Stimulated activated CD8-positive, alpha-beta memory T cell treated with anti-CD3 and anti-CD28 coated beads, Interleukin-12 subunit alpha, Interleukin-12 subunit beta, amount 100 ng/mL, for 1 hour (primary cell): ENCODE data around the gene LTO1.
A peak's percentile ranks its signal among the peaks of the same experiment; 100 is the strongest.

Source experiments
- DNase-seq: peaks from one replicate; pipeline ENCODE4 v3.0.0-alpha.2; 2020; ENCODE audit warnings: low read depth

The LTO1 gene

DNA sequence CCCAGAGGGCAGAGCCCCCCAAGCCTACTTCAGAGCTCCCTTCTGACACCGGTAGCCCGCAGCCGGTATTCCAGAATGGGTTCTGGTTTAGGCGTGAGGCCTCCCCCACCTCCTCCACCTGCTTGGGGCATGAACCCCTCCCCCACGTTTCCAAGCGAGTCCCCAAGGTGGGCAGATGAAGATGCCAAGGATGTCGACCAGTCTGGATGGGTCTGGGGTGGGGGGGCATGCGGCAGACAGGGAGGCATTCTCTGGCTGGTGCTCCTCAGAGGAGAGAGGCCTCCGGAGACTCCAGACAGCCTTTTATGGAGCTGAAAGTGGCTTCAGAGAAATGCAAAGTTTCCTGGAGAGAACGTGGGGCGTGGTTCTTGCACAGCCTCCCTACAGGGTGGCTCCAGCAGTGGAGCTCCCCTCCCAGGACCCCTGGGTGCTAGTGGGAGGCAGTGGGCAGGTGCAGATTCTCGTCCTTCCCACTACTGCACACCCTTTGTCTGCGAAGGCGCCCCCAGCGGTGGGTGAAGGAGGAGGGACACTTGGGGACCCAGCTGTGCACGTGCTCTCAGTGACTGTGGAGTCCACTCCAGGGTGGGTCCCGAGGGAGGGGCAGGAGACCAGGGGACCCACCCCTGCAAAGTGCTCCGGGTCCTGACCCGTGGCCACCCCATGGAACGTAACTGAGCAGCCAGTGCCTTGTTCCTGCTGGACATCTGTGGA is 30.0 kb downstream of the LTO1 start:
- DNase-seq, result no peak

GRCh38 chr11:69644071-69644961 is 30.8 kb downstream of the LTO1 start:
- no peak for DNase-seq

- DNase-seq, result no peak
These were observed 31.5 kb downstream of the LTO1 start for GRCh38 chr11:69643646-69644045.

DNA sequence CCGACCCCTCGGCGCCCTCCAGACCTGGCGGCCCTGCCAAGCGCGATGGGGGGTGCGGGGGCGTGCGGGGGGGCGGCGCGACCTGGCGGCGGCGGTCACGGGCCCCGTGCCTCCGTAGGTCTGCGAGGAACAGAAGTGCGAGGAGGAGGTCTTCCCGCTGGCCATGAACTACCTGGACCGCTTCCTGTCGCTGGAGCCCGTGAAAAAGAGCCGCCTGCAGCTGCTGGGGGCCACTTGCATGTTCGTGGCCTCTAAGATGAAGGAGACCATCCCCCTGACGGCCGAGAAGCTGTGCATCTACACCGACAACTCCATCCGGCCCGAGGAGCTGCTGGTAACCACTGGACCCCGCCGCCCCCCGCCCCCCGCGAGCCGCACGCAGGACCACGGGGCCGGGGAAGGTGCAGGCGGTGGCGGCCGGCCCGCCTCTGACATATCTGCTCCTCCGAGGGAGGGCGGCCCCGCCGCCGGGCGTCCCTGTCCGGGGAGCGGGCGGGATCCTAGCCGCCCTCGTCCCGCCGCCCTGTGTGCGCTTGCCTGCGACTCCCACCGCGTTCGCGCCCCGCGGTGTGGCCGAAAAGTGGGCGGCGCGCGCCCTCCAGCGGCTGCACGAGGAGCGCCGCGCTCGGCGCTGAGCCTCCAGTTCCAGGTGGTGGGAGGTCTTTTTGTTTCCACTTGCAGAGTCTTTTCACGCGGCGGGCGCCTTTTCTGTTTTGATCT is 32.1 kb downstream of the LTO1 start:
- peak; percentile 61 for DNase-seq

- no peak for DNase-seq
These were observed 32.6 kb downstream of the LTO1 start for GRCh38 chr11:69642549-69642912.

GRCh38 chr11:69641681-69642548 is 33.2 kb downstream of the LTO1 start:
- DNase-seq, result no peak

DNA sequence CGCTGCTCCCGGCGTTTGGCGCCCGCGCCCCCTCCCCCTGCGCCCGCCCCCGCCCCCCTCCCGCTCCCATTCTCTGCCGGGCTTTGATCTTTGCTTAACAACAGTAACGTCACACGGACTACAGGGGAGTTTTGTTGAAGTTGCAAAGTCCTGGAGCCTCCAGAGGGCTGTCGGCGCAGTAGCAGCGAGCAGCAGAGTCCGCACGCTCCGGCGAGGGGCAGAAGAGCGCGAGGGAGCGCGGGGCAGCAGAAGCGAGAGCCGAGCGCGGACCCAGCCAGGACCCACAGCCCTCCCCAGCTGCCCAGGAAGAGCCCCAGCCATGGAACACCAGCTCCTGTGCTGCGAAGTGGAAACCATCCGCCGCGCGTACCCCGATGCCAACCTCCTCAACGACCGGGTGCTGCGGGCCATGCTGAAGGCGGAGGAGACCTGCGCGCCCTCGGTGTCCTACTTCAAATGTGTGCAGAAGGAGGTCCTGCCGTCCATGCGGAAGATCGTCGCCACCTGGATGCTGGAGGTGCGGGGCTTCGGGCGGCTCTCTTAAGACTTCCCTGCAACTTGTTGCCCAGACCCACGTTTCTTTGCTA is 34.1 kb downstream of the LTO1 start, which contains the start of gene CCND1:
Gene CCND1 (plus strand): TSS at position 162 of the 587 bp plus-strand sequence. CDS start 158 bp downstream, at position 320.
- DNase-seq, result no peak

- DNase-seq, result no peak
These were observed 34.7 kb downstream of the LTO1 start for GRCh38 chr11:69640260-69640994.

GRCh38 chr11:69639831-69640230 is 35.3 kb downstream of the LTO1 start:
- no peak for DNase-seq

DNA sequence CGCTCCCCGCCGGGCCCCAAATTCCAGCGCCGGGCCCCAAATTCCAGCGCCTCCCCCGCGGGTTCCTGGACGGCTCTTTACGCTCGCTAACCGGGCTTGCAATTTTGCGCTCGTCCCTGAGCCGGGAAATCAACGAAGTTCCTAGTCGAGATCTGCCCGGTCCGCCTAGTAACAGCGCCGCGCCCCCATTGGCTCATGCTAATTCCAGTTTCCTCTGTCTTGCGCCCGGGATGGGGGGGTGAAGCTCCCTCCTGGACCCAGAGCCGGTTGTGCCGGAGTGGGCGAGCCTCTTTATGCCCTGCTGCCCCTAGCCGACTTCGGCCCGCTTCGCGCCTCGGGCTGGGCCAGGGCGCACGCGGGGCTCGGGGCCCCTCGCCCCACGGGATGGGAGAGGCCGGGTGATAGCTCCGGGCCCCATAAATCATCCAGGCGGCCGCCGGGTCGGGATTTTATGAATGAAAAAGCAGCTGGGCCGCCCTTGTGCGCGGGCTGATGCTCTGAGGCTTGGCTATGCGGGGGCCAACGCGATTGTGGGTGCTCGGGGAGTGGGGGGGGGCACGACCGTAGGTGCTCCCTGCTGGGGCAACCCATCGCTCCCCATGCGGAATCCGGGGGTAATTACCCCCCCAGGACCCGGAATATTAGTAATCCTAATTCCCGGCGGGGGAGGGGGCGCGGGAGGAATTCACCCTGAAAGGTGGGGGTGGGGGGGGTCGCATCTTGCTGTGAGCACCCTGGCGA is 36.0 kb downstream of the LTO1 start:
- no peak for DNase-seq

DNA sequence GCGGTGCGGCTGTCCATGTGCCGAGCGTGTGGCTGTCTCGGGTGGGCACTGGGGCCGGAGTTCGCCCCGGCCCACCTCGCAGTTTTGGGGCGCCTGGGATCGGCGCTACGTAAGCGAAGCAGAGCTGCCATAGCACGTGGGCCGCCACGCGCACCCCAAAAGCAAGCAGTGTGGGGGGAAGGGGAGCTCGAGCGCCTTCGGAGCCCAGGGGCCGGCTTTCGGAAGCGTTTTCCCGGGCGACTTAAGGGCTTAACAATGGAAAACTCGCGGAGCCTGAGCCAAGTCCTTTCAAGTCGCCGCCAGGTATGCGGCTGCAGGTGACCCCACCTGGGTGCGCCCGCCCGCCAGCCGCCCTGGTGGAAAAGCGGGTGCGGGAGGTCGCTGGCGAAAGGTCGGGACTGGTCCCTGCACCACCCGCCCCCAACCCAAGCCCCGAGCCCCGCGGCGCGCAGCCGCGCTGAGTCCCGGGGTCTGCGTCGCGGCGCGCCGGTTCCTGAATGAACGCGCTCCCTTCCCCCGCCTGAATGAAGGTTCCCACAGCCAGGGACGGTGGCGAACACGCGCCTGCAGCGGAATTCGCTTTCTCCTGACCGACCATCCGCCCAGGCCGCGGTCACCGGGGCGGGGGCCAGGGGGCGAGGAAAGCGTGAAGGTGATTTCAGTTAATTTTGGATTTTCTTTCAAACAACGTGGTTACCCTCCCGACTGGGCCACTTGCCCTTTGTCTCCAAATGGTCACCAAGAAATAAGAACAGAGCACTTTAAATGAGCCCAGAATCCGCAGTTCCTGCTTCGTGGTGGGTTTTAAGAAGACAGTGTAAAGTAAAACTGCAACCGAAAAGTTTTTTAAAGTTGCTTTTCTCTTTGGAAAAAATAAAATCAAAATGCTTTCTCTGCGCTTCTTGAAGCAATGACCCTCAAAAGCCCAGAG is 36.9 kb downstream of the LTO1 start:
- no peak for DNase-seq

DNA sequence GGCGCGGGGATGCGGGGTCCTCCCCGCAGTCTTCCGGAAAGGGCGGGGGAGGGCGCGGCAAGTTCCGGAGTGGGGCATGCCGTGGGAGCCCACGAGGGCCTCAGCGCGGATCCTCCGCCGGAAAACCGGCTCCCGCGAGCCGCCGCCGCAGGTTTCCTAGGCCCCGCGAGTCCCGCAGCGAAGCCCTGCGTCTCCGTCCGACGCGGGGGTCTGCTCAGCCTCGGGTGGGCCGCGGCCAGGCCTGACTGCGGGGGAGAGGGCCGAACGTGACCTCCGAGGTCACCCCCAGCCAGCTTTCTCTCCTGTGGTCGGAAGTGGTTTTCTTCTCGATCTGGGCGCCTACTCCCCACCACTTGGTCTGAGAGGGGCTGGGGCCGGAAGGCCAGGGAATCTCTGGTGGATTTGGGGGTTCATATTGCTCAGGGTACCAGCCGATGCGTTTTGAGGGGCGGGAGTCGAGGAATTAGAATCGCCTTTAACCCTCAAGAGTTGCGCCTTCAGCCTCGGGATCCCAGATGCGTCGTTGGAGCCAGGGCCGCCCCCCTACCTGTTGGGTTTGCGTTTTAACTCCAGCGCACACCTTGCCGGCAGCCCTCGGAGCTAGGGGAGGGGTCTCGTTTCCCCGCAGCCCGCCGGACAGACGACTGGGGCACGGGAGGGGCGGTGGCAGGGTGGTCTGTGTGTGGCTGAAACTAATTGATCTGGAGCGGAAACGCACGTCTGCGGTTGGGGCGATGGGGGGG is 37.8 kb downstream of the LTO1 start:
- DNase-seq, result no peak

DNA sequence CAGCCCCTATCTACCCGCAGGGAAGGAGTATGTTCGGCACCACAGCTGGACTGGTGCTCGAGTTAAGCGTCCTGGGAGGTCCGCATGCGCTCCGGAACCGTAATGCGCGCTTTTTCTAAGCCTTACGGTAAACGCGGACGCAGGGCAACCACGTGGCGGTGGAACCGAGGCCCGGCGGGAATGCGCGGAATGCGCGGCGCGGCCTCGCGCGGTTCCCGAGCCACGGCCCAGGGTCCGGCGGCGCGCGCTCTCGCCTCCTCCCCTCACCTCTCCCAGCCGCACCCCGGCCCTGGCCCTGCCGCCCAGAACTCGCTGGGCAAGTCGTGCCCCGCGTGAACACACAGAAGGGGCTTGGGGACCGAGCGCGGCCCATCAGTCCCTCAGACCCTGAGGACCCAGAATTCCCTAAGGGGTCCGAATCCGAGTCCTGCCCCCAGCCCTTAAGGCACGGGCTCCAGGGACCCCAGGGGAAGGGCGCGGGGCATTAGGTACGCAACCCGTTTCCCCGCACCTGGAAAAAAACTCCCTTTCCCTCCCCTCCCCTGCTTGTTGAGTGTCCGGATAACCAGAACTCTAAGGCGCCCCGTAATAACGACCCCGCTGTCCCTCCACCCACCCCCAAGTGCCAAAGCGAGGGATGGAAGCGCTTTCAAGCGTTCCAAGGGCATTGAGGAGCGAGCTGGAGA is 38.5 kb downstream of the LTO1 start:
- no peak for DNase-seq

DNA sequence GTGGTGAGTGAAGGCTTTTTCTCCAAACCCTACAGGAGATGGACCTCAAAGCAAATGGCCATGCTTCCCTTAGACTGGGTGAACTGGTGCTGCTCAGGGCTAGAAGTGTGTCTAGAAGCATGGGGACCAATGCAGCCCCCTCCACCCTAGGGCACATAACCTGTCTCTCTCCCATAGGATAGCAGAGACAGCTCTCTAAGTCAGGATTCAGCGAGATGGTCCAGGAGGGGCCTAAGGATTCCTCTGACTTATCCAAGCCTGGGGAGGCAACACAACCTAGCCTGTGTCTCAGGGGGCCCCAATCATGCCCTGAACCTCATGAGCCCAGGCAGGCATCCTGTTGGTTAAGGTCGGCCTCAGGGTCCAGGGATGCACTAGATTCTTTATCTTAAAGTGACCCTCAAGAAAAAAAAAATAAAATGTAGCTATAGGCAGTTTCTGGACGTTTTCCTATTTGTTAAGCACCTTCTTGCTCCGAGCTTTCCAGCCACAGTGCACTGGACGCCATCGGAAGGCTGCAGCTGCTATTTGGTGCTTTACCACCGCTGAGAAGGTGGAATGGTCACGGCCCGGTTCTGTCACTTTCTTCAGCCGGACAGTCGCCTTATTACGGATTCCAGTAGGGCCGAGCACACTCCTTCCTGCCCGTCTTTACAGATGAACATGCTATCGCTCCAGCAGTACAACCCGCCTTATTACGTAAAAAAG is 39.2 kb downstream of the LTO1 start:
- no peak for DNase-seq

DNA sequence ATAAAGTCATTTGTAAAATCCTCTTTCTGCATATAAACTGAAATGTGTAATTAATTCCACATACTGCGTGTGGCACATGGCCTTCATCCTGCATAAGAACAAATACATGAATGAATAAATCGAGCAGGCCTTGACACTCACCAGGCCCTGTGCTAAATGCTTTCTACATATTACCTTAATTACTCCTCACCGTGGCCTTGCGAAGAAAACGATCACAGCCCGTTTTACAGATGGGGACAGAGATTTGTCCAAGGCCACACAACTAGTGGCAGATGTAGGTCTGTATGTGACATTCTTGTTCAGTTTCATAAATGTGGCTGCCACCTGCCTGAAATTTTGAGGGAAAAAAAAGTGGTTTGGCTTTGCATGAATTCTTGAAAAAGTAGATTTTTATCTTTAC is 40.0 kb downstream of the LTO1 start:
- DNase-seq, result no peak

- no peak for DNase-seq
These were observed 40.6 kb downstream of the LTO1 start for GRCh38 chr11:69634590-69634989.

- no peak for DNase-seq
These were observed 41.1 kb downstream of the LTO1 start for GRCh38 chr11:69634069-69634468.
